HG03378 (cell line): ENCODE data around the gene SLC25A51.
A peak's percentile ranks its signal among the peaks of the same experiment; 100 is the strongest.

Experiments
- ATAC-seq: cut with Tn5 transposase; IDR thresholded peaks from one replicate; pipeline ENCODE4 v1.9.1; 2021; ENCODE audit warnings: mild to moderate bottlenecking, moderate library complexity; ENCODE audit not compliant: unreplicated experiment

The SLC25A51 gene, protein sequence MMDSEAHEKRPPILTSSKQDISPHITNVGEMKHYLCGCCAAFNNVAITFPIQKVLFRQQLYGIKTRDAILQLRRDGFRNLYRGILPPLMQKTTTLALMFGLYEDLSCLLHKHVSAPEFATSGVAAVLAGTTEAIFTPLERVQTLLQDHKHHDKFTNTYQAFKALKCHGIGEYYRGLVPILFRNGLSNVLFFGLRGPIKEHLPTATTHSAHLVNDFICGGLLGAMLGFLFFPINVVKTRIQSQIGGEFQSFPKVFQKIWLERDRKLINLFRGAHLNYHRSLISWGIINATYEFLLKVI

GRCh38 chr9:37903647-37904444 lies at the start of gene SLC25A51:
TSS of gene SLC25A51 (minus strand) at chr9:37904127. CDS start at chr9:37888550, 15,577 bp downstream.
- ATAC-seq = peak; percentile 82

DNA sequence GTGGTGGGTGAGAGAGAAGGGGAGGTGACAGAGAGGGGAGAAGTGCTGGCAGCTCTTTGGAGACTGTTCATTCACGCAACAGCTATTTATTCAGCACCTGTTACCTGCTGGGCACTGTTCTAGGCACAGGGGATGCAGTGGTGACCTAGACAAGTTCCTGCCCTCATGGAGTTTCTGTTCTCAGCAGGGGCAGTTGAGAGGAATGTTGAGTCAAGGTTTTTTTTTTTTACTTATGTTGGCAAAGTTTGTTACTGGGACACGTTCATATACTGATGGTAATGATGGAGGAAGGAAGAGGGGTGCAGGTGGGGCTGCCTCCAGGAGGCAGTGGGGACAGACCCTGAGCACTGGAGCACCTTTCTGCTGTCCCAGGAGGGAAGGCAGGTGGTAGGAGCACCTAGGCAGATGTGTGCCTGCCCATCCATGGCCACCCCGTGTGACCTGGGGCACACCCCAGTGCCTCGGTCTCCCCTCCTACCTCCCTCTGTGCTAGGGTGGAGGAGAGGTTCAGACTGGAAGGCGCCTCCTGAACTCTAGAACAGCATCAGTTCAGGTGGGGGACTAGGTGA lies 49.4 kb upstream of the SLC25A51 start:
- ATAC-seq = no peak

- no peak for ATAC-seq
These were observed 48.8 kb upstream of the SLC25A51 start for GRCh38 chr9:37952731-37953130.

GRCh38 chr9:37951671-37952449 lies 47.9 kb upstream of the SLC25A51 start:
- no peak for ATAC-seq

- ATAC-seq = no peak
These were observed 46.6 kb upstream of the SLC25A51 start for GRCh38 chr9:37950561-37950960.

- ATAC-seq = no peak
These were observed 45.6 kb upstream of the SLC25A51 start for GRCh38 chr9:37949576-37949975.

- ATAC-seq = no peak
These were observed 44.6 kb upstream of the SLC25A51 start for GRCh38 chr9:37948417-37948980.

GRCh38 chr9:37947977-37948376 lies 44.0 kb upstream of the SLC25A51 start:
- ATAC-seq = no peak

GRCh38 chr9:37947471-37947870 lies 43.5 kb upstream of the SLC25A51 start:
- no peak for ATAC-seq

DNA sequence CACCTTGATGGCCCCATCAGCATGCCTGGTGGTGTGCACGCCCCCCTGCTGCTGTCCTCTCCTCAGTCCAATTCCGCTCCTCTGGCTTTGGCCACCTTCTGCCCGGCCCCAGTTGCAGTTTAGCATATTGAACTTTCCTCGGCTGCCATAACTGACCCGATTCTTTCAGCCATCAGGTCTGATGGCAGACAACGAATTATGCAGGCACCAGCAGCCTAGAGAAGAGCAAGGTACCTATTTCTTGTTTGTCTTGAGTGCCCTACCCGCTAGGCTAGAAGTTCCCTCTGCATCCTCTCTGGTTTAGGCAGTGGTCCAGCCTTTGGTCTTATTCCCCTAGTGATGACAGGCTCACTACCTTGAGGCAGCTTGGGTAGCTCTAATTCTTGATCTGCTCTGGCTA lies 43.0 kb upstream of the SLC25A51 start:
- ATAC-seq = no peak

DNA sequence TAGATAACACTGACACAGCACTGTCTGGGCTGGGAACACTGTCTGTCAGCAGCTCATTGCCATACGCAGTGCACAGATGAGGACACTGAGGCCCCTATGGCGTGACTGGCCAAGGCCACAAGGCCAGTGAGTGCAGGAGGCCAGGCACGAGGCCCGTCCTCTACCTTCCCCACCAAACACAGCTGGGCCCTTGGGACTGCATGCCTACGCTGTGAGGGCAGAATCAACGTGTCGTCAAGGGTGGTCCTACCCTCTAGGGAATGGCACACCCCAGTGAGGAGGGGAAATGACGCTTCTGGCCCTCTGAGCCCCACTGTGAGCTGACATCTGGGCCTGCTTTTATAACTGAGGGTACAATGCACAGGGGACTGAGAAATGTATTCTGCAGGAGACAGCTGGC lies 42.1 kb upstream of the SLC25A51 start:
- no peak for ATAC-seq

- ATAC-seq = no peak
These were observed 40.9 kb upstream of the SLC25A51 start for GRCh38 chr9:37944671-37945481.

DNA sequence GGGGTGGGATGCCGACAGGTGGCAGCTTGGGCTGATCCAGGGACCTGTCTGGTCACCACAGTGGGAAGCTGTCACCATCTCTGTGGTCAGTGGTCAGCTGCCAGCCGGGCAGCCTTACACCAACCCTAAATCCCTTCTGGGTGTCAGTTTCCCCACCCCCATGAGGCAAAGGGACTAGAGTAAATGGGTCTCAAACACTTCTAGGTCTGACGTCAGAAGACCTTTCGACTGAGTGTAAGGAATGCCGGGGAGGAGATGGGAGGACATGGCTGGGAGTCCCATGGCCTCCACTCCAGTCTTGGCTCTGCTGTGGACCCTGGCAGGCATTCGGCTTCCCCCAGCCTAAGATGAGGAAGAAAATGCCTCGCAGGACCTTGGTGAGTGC lies 40.3 kb upstream of the SLC25A51 start:
- ATAC-seq = no peak

DNA sequence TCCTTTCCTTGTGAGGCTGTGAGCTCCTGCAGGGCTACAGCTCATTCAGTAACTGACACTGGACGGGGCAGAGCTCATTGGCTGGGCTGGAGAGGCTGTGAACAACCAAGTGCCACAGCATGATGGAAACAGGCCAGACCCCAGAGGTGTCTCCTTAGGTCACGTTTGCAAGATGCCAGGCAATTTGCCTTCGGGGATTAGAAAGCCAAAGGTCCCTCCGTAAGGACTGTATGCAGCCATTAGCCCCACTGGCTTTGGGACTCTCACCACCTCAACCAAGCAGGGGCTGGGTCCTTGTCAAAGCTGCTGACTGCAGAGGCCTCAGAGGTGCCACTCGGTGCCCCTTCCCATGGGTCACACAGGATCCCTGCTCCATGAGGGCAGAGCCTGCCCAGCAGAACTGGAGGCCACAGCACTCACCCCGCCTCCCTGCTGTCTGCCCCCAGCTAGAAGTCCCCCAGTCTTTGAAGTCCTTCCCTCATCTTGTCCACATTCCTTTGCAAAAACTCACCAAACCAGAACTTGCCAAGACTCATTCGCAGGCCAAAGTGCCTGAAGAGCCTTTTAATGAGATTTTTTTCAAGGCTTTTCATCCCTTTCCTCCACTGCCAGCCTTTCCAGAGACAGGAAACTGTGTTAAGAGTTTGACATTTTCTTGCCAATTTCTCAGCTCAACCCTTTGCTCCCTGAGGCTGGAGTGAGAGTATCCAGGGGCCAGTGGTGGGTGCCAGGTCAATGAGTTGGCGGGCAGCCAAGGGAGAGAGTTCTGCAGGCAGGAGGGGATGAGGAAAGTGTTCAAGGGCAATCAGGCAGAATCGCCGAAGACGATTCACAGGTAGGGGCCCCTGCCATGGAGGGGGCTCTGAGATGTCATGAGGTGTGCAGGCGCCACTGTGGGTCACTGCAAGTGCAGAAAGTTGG lies 39.7 kb upstream of the SLC25A51 start:
- ATAC-seq = no peak

DNA sequence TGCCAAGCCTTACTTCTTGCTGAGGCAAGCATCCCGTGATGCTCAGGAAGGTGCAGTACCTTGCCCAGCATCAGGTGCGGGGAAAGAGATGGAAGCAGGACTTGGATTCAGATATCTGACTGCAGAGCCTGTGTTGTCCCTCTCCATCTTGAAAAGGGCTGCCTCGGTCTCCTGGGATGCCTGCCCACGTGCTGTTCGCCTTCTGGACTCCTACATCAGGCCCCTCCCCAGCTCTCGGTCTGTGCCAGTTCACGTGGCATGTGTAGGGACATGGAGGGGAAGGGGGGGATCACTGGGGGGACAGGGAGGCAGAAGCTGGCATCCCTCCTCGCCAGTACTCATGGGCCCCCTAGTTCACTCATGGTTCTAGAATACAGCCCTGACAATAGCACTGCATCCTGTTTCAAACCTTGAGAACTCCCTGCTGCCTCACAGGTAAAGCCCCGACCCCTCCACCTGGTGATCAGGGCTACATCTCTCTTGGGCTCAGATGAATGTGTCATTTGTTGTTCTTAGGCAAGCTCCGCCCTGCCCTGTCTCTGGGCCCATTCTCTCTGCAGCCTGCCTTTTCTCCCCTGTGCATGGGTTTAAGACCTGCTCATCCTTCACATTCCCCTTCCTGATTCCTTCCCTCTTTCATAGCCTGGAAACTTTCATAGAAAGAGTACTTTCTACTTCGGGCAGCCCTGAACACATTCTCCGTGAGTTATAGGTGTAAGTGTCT lies 38.9 kb upstream of the SLC25A51 start:
- no peak for ATAC-seq

DNA sequence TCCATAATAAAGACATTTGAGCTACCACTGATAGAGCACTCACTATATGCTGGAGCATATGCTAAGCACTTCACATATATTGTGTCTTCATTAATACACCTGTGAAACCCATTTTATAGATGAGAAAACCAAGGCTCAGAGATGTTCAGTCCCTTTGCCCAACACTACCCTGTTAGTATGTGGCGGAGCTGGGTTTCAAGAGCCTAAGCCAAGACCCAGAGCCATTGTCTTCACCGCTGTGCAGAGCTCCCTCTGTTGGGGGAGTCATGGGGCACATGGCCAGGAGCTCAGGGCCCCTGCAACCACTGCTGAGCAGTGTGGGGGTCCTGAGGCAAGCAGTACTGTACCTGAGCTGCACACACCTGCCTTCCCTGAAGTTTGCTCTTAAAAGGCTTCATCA lies 37.3 kb upstream of the SLC25A51 start:
- ATAC-seq = no peak

DNA sequence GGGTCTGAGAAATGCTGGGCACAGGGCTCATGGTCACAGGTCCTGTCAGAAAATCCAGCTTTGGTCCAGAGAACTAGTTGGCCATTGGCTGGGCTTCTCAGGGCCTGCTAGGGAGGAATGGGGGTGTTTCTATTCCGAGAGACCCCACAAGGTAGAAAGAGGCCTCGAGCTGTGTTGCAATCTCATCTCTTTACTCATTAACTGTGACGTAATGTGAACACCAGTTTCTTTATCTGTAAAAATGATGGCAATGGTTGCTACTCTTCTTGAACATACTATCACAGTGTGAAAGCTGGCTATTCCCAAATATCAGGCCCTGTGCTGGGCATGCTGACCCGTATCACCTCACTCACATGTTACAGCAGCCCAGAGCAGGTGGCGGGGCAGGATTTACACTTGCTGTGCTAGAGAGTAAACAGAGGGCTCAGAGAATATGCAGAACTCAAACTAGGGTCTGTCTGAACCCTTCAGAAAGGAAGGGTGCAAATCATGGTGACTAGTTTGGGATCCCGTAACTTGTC lies 35.7 kb upstream of the SLC25A51 start:
- ATAC-seq = no peak
